DMS53 treated with DMSO at 0.1 percent for 48 hours (cell line): ENCODE data around the gene MUC20.
"Not testable (repeated sequence)": the region's sequence is repeated elsewhere in the genome, so short reads cannot be mapped to it uniquely, and the experiment has no call there.

ENCODE experiments used
- DNase-seq: peaks from one replicate; lab custom pipeline; 2025; ENCODE audit not compliant: unreplicated experiment; lab: John Stamatoyannopoulos, UW

The MUC20 gene

DNA sequence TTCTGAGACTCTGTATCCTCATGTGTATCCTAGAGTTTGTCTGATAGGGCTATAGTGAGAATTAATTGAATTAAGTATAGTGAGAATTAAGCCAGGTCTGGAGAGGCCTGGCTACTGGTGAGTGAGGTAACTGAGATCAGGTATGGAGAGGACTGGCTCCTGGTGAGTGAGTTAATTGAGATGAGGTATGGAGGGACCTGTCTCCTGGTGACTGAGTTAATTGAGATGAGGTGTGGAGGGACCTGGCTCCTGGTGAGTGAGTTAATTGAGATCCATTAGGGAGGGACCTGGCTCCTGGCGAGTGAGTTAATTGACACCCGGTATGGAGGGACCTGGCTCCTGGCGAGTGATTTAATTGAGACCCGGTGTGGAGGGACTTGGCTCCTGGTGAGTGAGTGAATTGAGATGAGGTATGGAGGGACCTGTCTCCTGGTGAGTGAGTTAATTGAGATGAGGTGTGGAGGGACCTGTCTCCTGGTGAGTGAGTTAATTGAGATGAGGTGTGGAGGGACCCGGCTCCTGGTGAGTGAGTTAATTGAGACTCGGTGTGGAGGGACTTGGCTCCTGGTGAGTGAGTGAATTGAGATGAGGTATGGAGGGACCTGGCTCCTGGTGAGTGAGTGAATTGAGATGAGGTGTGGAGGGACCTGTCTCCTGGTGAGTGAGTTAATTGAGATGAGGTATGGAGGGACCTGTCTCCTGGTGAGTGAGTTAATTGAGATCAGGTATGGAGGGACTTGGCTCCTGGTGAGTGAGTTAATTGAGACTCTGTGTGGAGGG is 10.5 kb upstream of the MUC20 start:
- DNase-seq: not testable (repeated sequence)

DNA sequence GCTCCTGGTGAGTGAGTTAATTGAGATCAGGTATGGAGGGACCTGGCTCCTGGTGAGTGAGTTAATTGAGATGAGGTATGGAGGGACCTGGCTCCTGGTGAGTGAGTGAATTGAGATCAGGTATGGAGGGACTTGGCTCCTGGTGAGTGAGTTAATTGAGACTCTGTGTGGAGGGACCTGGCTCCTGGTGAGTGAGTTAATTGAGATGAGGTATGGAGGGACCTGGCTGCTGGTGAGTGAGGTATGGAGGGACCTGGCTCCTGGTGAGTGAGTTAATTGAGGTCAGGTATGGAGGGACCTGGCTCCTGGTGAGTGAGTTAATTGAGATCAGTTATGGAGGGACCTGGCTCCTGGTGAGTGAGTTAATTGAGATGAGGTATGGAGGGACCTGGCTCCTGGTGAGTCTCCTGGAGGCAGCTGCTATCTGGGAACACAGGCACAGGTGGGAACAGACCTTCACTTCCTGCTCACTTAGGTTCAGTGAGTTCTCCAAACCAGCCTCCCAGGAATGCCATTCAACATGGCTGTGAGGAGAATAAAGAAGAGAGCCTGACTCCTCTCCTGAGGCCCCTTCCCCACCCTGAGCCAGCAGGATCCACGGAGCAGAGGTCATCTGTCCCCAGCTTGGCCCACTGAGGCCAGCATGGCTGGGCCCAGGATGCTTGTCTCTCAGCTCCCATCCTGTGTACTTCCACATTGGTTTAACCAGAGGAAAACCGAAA is 9.5 kb upstream of the MUC20 start:
- not testable (repeated sequence) for DNase-seq

DNA sequence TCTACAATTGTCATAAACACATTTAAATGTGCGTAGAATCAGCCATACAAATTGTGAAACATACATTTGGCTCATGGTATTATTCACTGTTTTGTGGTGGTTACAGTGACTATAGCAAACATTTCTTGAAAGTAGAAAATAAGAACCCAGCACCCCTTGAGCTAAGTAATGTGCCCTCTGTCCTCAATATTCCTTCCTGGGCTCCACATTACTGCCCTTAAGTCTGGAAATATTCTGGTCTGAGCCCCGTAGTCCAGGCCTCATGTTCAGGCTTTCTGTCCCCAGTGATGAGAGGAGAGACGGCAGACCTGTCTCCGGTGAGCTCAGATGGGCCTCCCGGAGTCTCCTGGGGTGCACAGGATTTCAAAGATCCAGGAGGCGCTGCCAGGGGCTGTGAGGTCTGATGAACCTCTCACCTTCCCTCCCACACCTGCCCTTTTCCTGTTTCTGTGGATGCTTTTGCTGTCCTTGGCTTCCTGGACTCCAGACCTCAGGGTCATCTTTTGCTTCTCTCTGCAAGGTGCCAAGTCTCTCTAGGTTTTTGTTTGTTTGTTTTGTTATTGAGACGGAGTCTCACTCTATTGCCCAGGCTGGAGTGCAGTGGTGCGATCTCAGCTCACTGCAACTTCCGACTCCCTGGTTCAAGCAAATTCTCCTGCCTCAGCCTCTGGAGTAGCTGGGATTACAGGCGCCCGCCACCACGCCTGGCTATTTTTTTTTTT is 8.8 kb upstream of the MUC20 start:
- DNase-seq: no peak

DNA sequence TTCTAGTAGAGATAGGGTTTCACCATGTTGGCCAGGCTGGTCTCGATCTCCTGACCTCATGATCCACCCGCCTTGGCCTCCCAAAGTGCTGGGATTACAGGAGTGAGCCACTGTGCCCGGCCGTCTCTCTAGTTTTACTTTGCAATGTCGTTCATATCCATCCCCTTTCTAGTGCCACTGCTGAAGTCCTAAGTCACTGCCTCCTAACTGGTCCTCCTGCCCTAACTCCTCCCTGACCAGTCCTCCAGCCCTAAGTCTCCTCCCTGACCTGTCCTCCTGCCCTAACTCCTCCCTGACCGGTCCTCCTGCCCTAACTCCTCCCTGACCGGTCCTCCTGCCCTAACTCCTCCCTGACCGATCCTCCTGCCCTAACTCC is 8.3 kb upstream of the MUC20 start:
- not testable (repeated sequence) for DNase-seq

DNA sequence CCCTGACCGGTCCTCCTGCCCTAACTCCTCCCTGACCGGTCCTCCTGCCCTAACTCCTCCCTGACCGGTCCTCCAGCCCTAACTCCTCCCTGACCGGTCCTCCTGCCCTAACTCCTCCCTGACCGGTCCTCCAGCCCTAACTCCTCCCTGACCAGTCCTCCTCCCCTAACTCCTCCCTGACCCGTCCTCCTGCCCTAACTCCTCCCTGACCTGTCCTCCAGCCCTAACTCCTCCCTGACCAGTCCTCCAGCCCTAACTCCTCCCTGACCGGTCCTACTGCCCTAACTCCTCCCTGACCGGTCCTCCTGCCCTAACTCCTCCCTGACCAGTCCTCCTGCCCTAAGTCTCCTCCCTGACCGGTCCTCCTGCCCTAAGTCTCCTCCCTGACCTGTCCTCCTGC is 7.6 kb upstream of the MUC20 start:
- DNase-seq: not testable (repeated sequence)

DNA sequence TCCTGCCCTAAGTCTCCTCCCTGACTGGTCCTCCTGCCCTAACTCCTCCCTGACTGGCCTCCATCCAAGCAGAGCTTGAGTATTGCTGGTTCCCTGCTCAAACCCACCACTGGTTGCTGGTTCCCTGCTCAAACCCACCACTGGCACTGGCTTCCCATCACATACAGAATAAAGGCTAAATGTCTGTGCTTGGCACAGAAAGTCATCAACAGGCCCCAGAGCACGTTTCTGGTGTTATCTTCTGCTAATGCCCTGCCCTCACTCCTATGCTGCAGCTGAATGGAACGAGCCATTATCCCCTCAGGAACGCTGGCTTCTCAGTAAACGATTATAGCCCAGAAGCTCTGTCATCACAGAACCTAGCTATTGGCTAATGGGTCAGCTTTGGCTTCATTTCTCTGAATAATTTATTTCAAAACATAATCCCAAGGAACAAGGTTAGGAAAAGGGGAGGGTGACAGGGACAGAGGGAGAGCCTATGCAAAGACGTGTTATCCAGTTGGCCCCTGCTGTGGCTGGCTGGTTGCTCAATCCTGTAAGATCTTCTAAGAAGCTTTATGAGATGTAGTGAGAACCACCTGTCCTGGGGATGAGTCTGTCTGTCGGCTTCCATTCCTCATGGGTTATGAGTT is 6.3 kb upstream of the MUC20 start:
- no peak for DNase-seq

DNA sequence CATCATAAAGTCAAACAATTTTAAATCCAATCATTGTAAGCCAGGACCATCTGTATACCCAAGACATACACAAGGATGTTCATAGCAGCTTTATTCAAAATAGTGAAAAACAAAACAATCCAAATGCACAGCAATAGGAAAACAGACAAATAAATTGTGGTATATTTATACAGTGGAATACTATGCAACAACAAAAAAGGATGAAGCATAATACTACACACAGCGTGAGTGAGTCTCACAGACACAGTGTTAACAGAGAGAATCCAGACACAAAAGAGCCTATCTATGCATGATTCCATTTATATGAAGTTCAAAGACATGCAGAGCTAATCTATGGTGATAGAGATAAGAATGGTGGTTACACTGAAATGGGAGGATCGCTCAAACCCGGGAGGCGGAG is 5.6 kb upstream of the MUC20 start:
- no peak for DNase-seq

DNA sequence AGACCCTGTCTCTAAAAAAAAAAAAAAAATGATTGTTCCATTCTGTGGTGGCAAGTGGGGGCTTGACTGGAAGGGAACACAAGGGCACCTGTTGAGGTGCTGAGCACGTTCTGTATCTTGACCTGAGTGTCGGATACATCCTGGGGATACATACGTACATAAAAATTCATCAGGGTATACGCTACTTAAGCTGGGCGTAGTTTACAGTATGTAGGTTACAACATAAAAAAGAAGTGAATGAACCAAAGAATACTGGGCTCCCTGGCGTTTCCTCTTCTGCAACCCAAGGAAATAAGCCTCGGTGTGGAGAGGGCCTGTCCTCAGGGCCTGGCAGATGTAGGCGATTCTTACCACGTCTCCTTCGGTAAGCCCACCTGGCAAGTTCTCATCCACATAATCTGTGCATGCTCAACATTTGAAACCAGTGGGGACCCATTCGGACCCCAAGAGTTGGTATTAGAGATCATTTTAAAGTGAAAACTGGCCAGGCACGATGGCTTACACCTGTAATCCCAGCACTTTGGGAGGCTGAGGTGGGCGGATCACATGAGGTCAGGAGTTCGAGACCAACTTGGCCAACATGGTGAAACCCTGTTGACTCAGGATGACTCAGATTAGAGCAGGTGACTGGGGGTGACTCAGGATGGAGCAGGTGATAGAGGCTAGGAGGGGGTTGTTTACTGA is 5.1 kb upstream of the MUC20 start:
- DNase-seq: no peak

DNA sequence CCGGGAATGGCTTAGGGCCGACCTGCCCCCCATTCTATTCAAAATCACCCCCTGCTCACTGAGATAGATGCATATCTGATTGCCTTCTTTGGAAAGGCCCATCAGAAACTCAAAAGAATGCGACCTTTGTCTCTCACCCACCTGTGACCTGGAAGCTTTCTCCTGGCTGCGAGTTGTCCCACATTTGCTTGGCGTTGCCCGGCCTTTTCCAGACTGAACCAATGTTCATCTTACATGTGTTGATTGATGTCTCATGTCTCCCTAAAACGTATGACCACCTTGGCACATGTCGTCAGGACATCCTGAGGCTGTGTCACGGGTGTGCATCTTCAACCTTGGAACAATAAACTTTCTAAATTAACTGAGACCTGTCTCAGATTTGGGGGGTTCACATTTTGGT is 3.4 kb upstream of the MUC20 start:
- DNase-seq: no peak

DNA sequence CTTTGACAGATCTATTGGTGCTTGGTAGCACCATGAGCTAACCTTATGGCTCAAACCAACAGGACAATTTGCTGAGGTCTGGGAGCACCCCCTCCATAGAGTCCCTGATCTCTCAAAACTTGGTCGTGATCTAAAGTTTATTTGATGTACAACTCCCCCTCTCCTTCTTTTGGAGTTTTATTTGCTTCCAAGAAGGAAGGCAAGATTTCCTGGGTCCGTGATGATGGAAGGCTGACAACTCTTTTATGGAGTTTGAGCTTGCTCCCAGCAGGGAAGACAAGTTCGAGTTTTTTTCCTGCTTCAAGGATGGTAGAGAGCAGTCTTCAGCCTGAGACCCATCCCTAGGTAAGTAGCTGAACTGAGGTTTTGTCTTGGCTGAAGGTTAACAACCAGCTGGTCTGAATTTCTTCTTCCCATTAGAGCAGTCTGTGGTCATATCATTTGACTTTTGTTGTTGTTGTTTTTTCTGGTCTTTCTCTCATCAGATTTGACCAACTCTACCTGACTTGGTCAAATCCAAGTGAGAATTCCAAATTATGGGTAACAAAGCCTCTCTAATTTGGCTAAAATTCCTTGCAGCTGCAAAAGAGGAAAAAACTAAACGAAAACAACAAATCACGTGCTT is 2.8 kb upstream of the MUC20 start:
- no peak for DNase-seq

DNA sequence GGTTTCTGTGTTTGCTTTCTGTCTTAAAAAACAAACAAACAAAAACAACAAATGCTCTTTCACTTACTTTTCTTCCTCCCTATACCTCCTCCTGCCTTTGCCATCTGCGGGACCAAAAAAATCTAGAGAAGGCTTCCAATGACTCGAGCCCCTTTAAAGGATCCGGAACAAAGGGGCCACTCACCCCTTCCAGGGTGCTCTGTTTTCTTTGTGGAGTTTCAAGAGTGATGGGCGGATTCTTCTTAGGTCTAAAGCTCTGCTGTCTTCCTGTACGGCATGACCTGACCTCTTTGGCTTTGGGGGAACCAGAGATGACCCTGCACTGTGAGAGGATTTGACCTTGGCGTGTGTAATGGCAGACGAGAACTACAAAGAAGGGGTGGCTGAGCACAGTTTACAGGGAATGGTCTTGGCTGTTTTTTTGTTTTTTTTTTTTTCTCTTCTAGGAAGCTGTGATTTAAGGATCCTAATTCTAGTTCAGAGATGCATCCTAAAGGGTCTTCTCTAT is 2.2 kb upstream of the MUC20 start:
- no peak for DNase-seq

DNA sequence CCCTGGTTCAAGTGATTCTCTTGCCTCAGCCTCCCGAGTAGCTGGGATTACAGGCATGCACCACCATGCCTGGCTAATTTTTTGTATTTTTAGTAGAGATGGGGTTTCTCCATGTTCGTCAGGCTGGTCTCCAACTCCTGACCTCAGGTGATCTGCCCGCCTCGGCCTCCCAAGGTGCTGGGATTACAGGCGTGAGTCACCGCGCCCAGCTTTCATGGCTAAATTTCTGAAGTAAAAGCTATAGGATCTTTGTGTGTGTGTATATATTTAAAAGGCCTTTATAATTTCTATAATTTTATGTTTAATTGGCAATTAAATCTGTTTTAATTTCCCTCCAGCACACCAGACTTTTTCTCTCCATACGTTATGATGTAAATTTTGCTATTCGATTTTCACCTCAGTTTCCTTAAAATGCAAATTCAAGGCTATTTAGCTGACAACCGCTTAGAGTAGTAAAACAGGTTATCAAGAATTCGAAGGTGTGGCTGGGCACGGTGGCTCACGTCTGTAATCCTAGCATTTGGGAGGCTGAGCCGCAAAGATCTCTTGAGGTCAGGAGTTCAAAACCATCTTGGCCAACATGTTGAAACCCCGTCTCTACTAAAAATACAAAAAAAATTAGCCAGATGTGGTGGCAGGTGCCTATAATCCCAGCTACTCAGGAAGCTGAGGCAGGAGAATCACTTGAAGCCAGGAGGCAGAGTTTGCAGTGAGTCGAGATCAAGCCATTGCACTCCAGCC is 1.1 kb upstream of the MUC20 start:
- not testable (repeated sequence) for DNase-seq

DNA sequence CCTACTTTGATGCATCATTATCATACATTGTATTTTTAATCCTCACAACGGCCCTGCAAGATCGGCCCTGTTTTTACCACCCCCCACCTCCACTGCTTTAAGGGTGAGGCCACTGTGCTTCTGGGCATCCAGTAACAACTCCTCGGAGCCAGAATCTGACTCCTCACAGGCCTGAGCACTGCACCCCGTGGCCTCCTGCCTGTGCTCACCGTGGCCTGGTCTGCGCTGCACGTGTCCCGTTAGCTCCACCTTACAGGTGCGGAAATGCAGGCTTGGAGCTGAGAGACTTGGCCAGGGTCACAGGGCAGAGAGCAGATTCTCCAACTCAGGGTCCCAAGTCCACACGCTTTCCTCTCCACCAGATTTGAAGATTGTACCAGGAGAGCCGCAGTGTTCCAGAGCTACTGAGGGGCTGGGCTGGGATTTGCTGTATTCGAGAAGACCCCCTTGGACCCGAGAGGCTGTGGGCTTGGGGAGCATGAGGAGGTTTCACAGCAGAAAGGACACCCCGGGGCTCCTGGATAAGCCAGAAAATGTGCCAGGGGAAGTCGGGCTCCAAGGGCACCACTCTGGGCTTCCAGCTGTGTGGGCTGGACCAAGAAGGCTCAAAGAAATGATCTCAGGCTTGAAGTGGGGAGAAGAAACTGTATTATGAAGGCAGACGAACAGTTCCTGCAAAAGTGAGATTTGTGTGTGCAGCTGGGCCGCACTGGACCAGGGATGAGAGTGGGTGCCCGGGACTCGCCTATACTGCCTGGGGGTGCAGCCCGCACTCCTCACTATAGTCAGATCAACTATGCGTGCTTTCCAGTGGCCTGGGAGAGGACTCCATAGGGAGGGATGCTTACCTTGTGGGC is 1.6 kb downstream of the MUC20 start:
- not testable (repeated sequence) for DNase-seq

DNA sequence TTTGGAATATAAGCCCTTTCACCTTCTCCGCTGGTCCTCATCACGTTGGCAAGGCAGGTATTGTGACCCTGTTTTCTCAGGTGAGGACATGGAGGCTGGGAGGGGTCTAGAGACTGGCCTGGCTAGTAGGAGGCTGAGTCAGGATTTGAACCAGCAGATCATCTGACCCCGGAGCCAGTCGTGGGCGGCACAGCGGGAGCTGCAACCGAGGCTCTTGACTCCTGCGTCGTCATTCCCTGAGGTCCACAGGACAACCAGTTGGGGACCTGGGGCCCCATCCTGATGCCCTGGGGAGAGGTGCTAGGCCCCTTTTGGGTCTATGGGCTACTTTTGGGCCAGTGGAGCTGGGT is 2.2 kb downstream of the MUC20 start:
- not testable (repeated sequence) for DNase-seq

DNA sequence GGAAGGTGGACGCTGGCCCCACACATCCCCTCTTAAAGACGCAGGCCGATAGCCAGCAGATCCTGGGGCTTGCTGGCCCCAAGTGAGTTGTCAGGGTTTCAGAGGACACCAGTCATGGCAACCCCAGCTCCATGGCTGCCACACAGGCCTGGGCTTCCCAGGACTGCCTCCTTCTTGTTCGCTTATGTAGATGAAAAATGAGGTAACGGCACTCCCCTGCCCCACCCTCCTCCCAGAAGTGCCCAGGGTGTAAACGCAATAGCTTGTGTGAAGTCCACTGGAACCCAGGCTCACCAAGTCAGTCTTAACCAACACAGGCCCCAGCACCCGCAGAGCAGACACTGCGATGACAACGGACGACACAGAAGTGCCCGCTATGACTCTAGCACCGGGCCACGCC is 3.6 kb downstream of the MUC20 start:
- not testable (repeated sequence) for DNase-seq

DNA sequence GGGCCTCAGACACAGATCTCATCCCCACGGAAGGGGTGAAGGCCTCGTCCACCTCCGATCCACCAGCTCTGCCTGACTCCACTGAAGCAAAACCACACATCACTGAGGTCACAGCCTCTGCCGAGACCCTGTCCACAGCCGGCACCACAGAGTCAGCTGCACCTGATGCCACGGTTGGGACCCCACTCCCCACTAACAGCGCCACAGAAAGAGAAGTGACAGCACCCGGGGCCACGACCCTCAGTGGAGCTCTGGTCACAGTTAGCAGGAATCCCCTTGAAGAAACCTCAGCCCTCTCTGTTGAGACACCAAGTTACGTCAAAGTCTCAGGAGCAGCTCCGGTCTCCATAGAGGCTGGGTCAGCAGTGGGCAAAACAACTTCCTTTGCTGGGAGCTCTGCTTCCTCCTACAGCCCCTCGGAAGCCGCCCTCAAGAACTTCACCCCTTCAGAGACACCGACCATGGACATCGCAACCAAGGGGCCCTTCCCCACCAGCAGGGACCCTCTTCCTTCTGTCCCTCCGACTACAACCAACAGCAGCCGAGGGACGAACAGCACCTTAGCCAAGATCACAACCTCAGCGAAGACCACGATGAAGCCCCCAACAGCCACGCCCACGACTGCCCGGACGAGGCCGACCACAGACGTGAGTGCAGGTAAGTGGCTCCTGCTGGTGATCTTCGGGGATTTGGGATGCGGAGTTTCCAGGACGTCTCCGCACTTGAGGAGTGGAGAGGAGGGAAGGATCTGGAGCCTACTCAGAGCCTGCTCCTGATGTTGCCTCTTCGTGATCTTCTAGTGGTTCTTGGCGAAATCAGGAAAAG is 5.3 kb downstream of the MUC20 start:
- not testable (repeated sequence) for DNase-seq

DNA sequence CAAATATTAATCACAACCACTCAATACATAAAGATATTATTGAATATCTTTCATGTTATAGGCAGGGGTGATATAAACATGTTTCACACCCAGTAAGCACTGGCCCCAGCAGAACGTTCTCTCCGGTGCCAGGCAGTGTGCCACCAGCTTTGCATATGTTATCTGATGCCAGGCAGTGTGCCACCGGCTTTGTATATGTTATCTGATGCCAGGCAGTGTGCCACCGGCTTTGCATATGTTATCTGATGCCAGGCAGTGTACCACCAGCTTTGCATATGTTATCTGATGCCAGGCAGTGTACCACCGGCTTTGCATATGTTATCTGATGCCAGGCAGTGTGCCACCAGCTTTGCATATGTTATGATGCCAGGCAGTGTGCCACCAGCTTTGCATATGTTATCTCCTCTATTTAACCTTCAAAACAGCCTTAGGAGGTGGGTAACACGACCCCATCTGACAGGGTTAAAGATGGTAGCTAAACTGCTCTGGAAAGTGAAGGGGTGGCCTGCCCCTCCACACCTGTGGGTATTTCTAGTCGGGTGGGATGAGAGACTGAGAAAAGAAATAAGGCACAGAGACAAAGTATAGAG is 6.9 kb downstream of the MUC20 start:
- no peak for DNase-seq
